ENCODE data around the gene CAST.

CAST gene

GRCh38 chr5:96771395-96771794 is 109.2 kb downstream of the CAST start:
- no peak for TF ChIP-seq FOXP2 (optimal IDR thresholded peaks at IDR 0.05; ENCODE audit: borderline replicate concordance, extremely low read depth, extremely low read length, insufficient read depth)
- no peak for TF ChIP-seq POLR2AphosphoS5 (IDR thresholded peaks at IDR 0.05; ENCODE audit: low read depth, low read length)
- no peak for TF ChIP-seq REST (IDR thresholded peaks at IDR 0.05; ENCODE audit: insufficient read depth in 1 of 2, low read depth in 2 of 2, low read length in 2 of 2)

- no peak for TF ChIP-seq POLR2AphosphoS5 (IDR thresholded peaks at IDR 0.05; ENCODE audit: low read depth, low read length)
- no peak for TF ChIP-seq SIN3A (IDR thresholded peaks at IDR 0.05; ENCODE audit: borderline replicate concordance, insufficient read depth, low read length)
- TF ChIP-seq TAF1 (IDR thresholded peaks at IDR 0.05; ENCODE audit: borderline replicate concordance, insufficient read depth, low read length), result no peak
- no peak for TF ChIP-seq FOXP2 (optimal IDR thresholded peaks at IDR 0.05; ENCODE audit: borderline replicate concordance, extremely low read depth, extremely low read length, insufficient read depth)
- no peak for TF ChIP-seq REST (IDR thresholded peaks at IDR 0.05; ENCODE audit: insufficient read depth in 1 of 2, low read depth in 2 of 2, low read length in 2 of 2)
Measured at GRCh38 chr5:96772111-96772510, 109.9 kb downstream of the CAST start.

DNA sequence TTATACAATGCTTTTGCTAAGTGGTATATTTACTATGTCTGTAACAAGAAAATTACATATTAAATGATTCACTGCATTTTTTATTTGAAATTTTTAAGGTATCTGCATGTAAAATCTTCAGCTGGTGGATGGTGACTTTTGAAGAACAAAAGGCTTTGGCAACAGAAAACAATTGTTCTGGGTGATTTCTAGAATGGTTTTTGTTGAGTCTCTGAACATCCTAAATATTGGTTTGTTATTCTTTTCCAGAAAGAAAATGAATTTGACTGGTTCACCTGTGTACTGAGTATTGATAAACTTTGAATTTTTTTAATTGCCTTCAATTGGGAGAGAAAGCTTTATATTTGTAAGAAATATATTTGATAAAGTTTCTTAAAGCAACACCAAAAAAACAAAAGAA is 110.4 kb downstream of the CAST start:
- TF ChIP-seq POLR2AphosphoS5 (IDR thresholded peaks at IDR 0.05; ENCODE audit: low read depth, low read length), result no peak
- TF ChIP-seq TAF1 (IDR thresholded peaks at IDR 0.05; ENCODE audit: borderline replicate concordance, insufficient read depth, low read length), result no peak
- no peak for TF ChIP-seq REST (IDR thresholded peaks at IDR 0.05; ENCODE audit: insufficient read depth in 1 of 2, low read depth in 2 of 2, low read length in 2 of 2)
- no peak for TF ChIP-seq SIN3A (IDR thresholded peaks at IDR 0.05; ENCODE audit: borderline replicate concordance, insufficient read depth, low read length)

DNA sequence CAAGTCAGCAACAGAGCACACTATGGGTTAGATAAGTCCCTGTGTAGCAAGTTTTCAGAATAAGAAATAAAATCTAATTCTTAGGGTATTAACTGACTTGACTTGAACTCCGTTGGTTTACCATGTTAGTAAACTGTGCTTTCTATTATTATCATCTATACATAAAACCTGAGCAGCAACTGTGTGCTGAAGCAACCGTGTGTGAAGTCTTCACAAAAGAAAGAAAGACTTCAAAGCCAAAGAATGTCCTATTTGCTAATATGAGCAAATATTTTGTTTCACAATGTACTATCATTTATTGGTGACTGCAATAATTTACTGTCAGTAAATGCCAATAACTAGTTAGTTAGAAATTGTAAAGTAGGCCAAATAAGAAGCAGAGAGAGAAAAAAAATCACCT is 112.9 kb downstream of the CAST start:
- TF ChIP-seq SIN3A (IDR thresholded peaks at IDR 0.05; ENCODE audit: borderline replicate concordance, insufficient read depth, low read length), result no peak
- no peak for TF ChIP-seq FOXP2 (optimal IDR thresholded peaks at IDR 0.05; ENCODE audit: borderline replicate concordance, extremely low read depth, extremely low read length, insufficient read depth)
- no peak for TF ChIP-seq TAF1 (IDR thresholded peaks at IDR 0.05; ENCODE audit: borderline replicate concordance, insufficient read depth, low read length)
- TF ChIP-seq POLR2AphosphoS5 (IDR thresholded peaks at IDR 0.05; ENCODE audit: low read depth, low read length), result no peak
- no peak for TF ChIP-seq REST (IDR thresholded peaks at IDR 0.05; ENCODE audit: insufficient read depth in 1 of 2, low read depth in 2 of 2, low read length in 2 of 2)

GRCh38 chr5:96775689-96776088 is 113.5 kb downstream of the CAST start:
- TF ChIP-seq POLR2AphosphoS5 (IDR thresholded peaks at IDR 0.05; ENCODE audit: low read depth, low read length) (no peak), REST (IDR thresholded peaks at IDR 0.05; ENCODE audit: insufficient read depth in 1 of 2, low read depth in 2 of 2, low read length in 2 of 2) (no peak), FOXP2 (optimal IDR thresholded peaks at IDR 0.05; ENCODE audit: borderline replicate concordance, extremely low read depth, extremely low read length, insufficient read depth) (no peak), SIN3A (IDR thresholded peaks at IDR 0.05; ENCODE audit: borderline replicate concordance, insufficient read depth, low read length) (no peak), TAF1 (IDR thresholded peaks at IDR 0.05; ENCODE audit: borderline replicate concordance, insufficient read depth, low read length) (no peak)

Measured in PFSK-1 (cell line).